ENCODE measurements around the gene UVRAG.
"Not testable (repeated sequence)": the region's sequence is repeated elsewhere in the genome, so short reads cannot be mapped to it uniquely, and the experiment has no call there.

Gene UVRAG

DNA sequence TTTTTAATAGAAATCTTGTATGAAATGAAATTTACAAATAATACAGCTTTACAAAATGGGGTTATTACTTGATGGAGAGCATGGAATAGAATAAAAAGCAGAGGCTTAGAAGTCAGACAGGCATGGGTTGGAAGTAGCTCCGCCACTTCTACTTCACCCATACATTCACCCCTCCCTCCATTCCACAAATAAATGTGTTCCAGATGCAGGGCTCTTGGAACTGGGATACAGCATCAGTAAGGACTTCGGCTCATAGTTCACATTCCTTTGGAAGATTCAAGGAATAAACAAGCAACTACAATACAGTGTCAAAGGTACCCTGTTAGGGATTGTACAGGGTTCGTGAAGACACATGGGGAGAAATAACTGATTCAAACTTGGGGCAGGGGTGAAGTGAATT, 234.5 kb downstream of the UVRAG start:
- no peak for TF ChIP-seq EZH2 (optimal IDR thresholded peaks at IDR 0.05; ENCODE audit: low read depth, low read length)
- H3K4me1 ChIP-seq (ENCODE audit: low read length) = no peaks in the 10 kb centered on the region
- no peak for DNase-seq
- no peaks in the 10 kb centered on the region for H3K36me3 ChIP-seq (replicated peaks; ENCODE audit: insufficient read depth, low read length)
- H3K79me2 ChIP-seq (ENCODE audit: low read length) = no peaks in the 10 kb centered on the region
- H3K4me2 ChIP-seq (ENCODE audit: low read depth, low read length) = no peak overlapping the region
- H3K9ac ChIP-seq (ENCODE audit: low read length) = no peak overlapping the region
- no peaks in the 10 kb centered on the region for H3K9me3 ChIP-seq (replicated peaks; ENCODE audit: insufficient read depth, low read length)
- no peaks in the 10 kb centered on the region for H3K9me2 ChIP-seq (replicated peaks; ENCODE audit: insufficient read depth, low read length)
- no peaks in the 10 kb centered on the region for H3F3A ChIP-seq (ENCODE audit: insufficient read depth, low read length)
- H4K20me1 ChIP-seq (ENCODE audit: insufficient read depth, low read length) = no peaks in the 10 kb centered on the region
- no peaks in the 10 kb centered on the region for H3K27me3 ChIP-seq (replicated peaks; ENCODE audit: insufficient read depth, low read length)
- no peak overlapping the region for H3K27ac ChIP-seq (ENCODE audit: low read length)
- H2AFZ ChIP-seq (ENCODE audit: low read length) = no peak overlapping the region
- H3K4me3 ChIP-seq (ENCODE audit: low read length) = no peak overlapping the region

GRCh38 chr11:76051937-76052336, 236.9 kb downstream of the UVRAG start:
- no peak for TF ChIP-seq CTCF (IDR thresholded peaks at IDR 0.05; ENCODE audit: low read length)
- no peak for TF ChIP-seq EZH2phosphoT487 (IDR thresholded peaks at IDR 0.05; ENCODE audit: low read length)
- no peak for TF ChIP-seq EZH2 (optimal IDR thresholded peaks at IDR 0.05; ENCODE audit: low read depth, low read length)
- Histone ChIP-seq H3K4me1 (ENCODE audit: low read length) (no peaks in the 10 kb centered on the region), H3K9ac (ENCODE audit: low read length) (no peak overlapping the region), H3K4me2 (ENCODE audit: low read depth, low read length) (no peak overlapping the region), H3K36me3 (replicated peaks; ENCODE audit: insufficient read depth, low read length) (no peaks in the 10 kb centered on the region), H2AFZ (ENCODE audit: low read length) (no peak overlapping the region), H3K27me3 (replicated peaks; ENCODE audit: insufficient read depth, low read length) (no peaks in the 10 kb centered on the region), H3K9me3 (replicated peaks; ENCODE audit: insufficient read depth, low read length) (no peaks in the 10 kb centered on the region), H3K79me2 (ENCODE audit: low read length) (no peaks in the 10 kb centered on the region), H3K4me3 (ENCODE audit: low read length) (no peak overlapping the region), H3K27ac (ENCODE audit: low read length) (no peak overlapping the region), H3F3A (ENCODE audit: insufficient read depth, low read length) (no peaks in the 10 kb centered on the region), H4K20me1 (ENCODE audit: insufficient read depth, low read length) (no peaks in the 10 kb centered on the region), H3K9me2 (replicated peaks; ENCODE audit: insufficient read depth, low read length) (no peaks in the 10 kb centered on the region)
- no peak for DNase-seq

DNA sequence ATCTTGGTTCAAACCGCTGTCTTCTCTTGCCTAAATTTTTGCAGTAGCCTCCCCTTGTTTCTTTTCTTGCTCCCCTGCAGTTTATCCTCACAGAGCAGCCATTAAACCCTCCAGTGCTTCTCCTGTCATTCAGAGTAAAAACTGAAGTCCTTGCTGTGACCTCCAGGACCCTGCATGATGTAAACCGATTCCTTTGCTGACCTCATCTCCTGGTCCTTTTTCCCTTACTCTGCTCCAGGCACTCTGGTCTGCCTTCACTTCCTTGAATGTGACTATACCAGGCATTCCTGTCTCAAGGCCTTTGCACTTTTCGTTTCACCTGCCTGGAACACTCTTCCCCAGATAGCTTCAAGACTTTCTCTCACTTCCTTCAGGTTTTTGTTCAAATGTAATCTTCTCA, 239.3 kb downstream of the UVRAG start:
- no peaks in the 10 kb centered on the region for H3F3A ChIP-seq (ENCODE audit: insufficient read depth, low read length)
- no peak for DNase-seq
- H3K27ac ChIP-seq (ENCODE audit: low read length) = no peak overlapping the region
- no peak overlapping the region for H3K4me3 ChIP-seq (ENCODE audit: low read length)
- no peak overlapping the region for H2AFZ ChIP-seq (ENCODE audit: low read length)
- TF ChIP-seq EZH2 (optimal IDR thresholded peaks at IDR 0.05; ENCODE audit: low read depth, low read length) = no peak
- no peak for TF ChIP-seq CTCF (IDR thresholded peaks at IDR 0.05; ENCODE audit: low read length)
- TF ChIP-seq EZH2phosphoT487 (IDR thresholded peaks at IDR 0.05; ENCODE audit: low read length) = no peak
- no peaks in the 10 kb centered on the region for H3K79me2 ChIP-seq (ENCODE audit: low read length)
- no peaks in the 10 kb centered on the region for H4K20me1 ChIP-seq (ENCODE audit: insufficient read depth, low read length)
- H3K27me3 ChIP-seq (replicated peaks; ENCODE audit: insufficient read depth, low read length) = no peaks in the 10 kb centered on the region
- H3K4me2 ChIP-seq (ENCODE audit: low read depth, low read length) = no peak overlapping the region
- no peaks in the 10 kb centered on the region for H3K9me3 ChIP-seq (replicated peaks; ENCODE audit: insufficient read depth, low read length)
- no peaks in the 10 kb centered on the region for H3K9me2 ChIP-seq (replicated peaks; ENCODE audit: insufficient read depth, low read length)
- no peaks in the 10 kb centered on the region for H3K4me1 ChIP-seq (ENCODE audit: low read length)
- H3K9ac ChIP-seq (ENCODE audit: low read length) = no peak overlapping the region
- no peaks in the 10 kb centered on the region for H3K36me3 ChIP-seq (replicated peaks; ENCODE audit: insufficient read depth, low read length)

GRCh38 chr11:76056876-76057275, 241.9 kb downstream of the UVRAG start:
- H3K27me3 ChIP-seq (replicated peaks; ENCODE audit: insufficient read depth, low read length) = no peaks in the 10 kb centered on the region
- H3F3A ChIP-seq (ENCODE audit: insufficient read depth, low read length) = no peaks in the 10 kb centered on the region
- no peaks in the 10 kb centered on the region for H3K9me3 ChIP-seq (replicated peaks; ENCODE audit: insufficient read depth, low read length)
- H3K9ac ChIP-seq (ENCODE audit: low read length) = no peak overlapping the region
- no peaks in the 10 kb centered on the region for H4K20me1 ChIP-seq (ENCODE audit: insufficient read depth, low read length)
- DNase-seq = no peak
- H3K27ac ChIP-seq (ENCODE audit: low read length) = no peak overlapping the region
- no peaks in the 10 kb centered on the region for H3K4me1 ChIP-seq (ENCODE audit: low read length)
- H2AFZ ChIP-seq (ENCODE audit: low read length) = no peak overlapping the region
- H3K79me2 ChIP-seq (ENCODE audit: low read length) = no peaks in the 10 kb centered on the region
- no peak overlapping the region for H3K4me2 ChIP-seq (ENCODE audit: low read depth, low read length)
- H3K9me2 ChIP-seq (replicated peaks; ENCODE audit: insufficient read depth, low read length) = no peaks in the 10 kb centered on the region
- H3K4me3 ChIP-seq (ENCODE audit: low read length) = no peak overlapping the region
- no peaks in the 10 kb centered on the region for H3K36me3 ChIP-seq (replicated peaks; ENCODE audit: insufficient read depth, low read length)
- TF ChIP-seq CTCF (IDR thresholded peaks at IDR 0.05; ENCODE audit: low read length) (no peak), EZH2phosphoT487 (IDR thresholded peaks at IDR 0.05; ENCODE audit: low read length) (no peak), EZH2 (optimal IDR thresholded peaks at IDR 0.05; ENCODE audit: low read depth, low read length) (no peak)

DNA sequence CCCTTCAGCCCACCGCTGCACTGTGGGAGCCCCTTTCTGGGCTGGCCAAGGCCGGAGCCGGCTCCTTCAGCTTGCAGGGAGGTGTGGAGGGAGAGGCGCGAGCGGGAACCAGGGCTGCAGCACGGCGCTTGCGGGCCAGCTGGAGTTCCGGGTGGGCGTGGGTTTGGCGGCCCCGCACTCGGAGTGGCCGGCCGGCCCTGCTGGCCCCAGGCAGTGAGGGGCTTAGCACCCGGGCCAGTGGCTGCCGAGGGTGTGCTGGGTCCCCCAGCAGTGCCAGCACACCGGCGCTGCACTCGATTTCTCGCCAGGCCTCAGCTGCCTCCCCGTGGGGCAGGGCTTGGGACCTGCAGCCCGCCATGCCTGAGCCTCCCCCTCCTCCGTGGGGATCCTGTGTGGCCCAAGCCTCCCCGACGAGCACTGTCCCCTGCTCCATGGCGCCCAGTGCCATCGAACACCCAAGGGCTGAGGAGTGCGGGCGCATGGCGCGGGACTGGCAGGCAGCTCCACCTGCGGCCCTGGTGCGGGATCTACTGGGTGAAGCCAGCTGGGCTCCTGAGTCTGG, 245.5 kb downstream of the UVRAG start:
- H4K20me1 ChIP-seq (ENCODE audit: insufficient read depth, low read length); H3F3A ChIP-seq (ENCODE audit: insufficient read depth, low read length); H3K36me3 ChIP-seq (replicated peaks; ENCODE audit: insufficient read depth, low read length); DNase-seq; H3K9me3 ChIP-seq (replicated peaks; ENCODE audit: insufficient read depth, low read length); H2AFZ ChIP-seq (ENCODE audit: low read length); H3K9ac ChIP-seq (ENCODE audit: low read length); H3K27me3 ChIP-seq (replicated peaks; ENCODE audit: insufficient read depth, low read length); H3K4me2 ChIP-seq (ENCODE audit: low read depth, low read length); H3K4me1 ChIP-seq (ENCODE audit: low read length); H3K79me2 ChIP-seq (ENCODE audit: low read length); H3K9me2 ChIP-seq (replicated peaks; ENCODE audit: insufficient read depth, low read length); H3K4me3 ChIP-seq (ENCODE audit: low read length); H3K27ac ChIP-seq (ENCODE audit: low read length): not testable (repeated sequence)
